ENCODE data around the gene UNC13A.
"Not testable (repeated sequence)": the region's sequence is repeated elsewhere in the genome, so short reads cannot be mapped to it uniquely, and the experiment has no call there.

UNC13A gene

DNA sequence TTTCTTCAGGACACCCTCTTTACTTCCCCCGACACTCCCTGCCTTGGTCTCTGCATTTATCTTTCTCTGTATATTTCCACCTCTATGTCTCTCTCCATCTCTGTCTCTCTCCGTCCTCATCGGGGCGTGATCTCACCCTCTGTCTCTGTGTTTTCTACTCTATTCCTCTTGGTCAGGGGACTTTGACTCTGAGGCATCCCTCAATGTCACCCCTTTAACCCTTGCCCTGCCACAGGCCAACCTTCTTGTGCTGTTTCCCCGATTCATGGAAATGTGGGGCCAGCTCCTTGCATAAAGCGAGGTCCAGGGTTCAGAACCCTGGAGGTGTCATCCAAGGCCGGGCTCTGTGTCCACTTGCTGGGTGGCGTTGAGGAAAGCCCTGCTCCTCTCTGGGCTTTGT, 85.9 kb downstream of the UNC13A start:
- H3K4me3 ChIP-seq (ENCODE audit: low read depth, low read length): no peak overlapping the region
- TF ChIP-seq, protein P1, sequence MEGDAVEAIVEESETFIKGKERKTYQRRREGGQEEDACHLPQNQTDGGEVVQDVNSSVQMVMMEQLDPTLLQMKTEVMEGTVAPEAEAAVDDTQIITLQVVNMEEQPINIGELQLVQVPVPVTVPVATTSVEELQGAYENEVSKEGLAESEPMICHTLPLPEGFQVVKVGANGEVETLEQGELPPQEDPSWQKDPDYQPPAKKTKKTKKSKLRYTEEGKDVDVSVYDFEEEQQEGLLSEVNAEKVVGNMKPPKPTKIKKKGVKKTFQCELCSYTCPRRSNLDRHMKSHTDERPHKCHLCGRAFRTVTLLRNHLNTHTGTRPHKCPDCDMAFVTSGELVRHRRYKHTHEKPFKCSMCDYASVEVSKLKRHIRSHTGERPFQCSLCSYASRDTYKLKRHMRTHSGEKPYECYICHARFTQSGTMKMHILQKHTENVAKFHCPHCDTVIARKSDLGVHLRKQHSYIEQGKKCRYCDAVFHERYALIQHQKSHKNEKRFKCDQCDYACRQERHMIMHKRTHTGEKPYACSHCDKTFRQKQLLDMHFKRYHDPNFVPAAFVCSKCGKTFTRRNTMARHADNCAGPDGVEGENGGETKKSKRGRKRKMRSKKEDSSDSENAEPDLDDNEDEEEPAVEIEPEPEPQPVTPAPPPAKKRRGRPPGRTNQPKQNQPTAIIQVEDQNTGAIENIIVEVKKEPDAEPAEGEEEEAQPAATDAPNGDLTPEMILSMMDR (IDR thresholded peaks at IDR 0.05; ENCODE audit: low read depth, low read length): no peak

DNA sequence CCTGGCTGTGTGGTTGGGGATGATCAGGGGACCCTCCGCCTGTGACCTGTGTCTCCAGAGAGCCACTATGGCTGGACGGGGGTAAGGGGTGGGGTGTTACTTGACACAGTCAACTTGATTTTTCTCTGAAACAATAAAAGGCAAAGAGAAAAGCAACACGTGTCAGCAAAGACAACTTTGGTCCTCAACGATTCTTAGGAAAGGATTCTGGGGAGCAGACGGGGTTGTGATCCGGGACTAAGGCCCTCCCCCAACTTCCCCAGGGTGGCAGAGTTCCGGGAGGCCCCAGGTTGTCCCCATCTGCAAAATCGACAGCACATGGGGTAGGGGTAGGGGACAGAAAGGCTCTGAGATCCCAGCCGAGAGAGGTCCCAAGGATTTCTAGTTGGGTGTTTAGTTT, 86.5 kb downstream of the UNC13A start:
- no peak overlapping the region for H3K4me3 ChIP-seq (ENCODE audit: low read depth, low read length)
- TF ChIP-seq, protein P1 (IDR thresholded peaks at IDR 0.05; ENCODE audit: low read depth, low read length): no peak

DNA sequence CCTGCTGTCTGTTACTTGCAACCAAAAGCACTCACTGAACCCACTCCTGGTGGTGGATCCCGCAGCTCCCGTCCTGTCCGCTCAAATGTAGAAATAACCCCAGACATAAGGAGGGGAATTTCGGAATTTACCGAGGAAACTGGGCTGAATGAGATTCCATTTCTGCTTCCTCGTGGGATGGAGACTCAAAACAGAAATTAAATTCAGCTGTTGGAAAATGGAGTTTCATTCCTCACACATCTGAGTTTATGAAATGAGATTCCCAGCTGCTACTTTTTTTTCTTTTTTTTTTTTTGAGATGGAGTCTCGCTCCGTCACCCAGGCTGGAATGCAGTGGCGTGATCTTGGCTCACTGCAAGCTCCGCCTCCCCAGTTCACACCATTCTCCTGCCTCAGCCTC, 88.4 kb downstream of the UNC13A start:
- TF ChIP-seq, protein P1 (IDR thresholded peaks at IDR 0.05; ENCODE audit: low read depth, low read length): no peak
- H3K4me3 ChIP-seq (ENCODE audit: low read depth, low read length): no peak overlapping the region

DNA sequence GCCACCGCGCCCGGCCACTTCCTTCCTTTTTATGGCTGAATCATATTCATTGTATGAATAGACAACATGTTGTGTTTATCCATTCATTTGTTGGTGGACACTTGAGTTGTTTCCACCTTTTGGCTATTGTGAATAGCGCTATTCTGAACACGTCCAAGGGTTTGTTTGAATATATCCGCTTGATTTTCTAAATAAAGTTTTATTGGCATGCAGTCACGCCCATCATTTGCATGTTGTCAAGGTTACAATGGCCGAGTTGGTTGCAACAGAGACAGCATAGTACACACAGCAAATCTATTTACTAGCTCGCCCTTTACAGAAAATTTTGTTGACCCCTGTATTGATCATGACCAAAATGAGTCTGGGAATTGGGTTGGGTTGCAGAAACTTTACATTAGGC, 89.2 kb downstream of the UNC13A start:
- TF ChIP-seq, protein P1 (IDR thresholded peaks at IDR 0.05; ENCODE audit: low read depth, low read length): no peak
- no peak overlapping the region for H3K4me3 ChIP-seq (ENCODE audit: low read depth, low read length)

DNA sequence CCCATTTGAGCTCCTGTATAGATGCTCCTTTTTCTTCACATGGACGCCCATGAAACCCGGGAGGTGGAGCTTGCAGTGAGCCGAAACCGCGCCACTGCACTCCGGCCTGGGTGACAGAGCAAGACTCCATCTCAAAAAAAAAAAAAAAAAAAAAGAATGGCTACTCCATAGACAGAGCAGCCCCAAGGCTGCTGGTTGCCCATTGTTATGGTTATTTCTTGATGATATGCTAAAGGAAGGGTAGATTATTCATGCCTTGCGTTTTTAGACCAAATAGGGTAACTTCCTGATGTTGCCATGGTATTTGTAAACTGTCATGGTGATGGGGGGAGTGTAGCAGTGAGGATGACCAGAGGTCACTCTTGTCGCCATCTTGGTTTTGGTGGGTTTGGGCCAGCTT, 90.1 kb downstream of the UNC13A start:
- H3K4me3 ChIP-seq (ENCODE audit: low read depth, low read length): not testable (repeated sequence)

DNA sequence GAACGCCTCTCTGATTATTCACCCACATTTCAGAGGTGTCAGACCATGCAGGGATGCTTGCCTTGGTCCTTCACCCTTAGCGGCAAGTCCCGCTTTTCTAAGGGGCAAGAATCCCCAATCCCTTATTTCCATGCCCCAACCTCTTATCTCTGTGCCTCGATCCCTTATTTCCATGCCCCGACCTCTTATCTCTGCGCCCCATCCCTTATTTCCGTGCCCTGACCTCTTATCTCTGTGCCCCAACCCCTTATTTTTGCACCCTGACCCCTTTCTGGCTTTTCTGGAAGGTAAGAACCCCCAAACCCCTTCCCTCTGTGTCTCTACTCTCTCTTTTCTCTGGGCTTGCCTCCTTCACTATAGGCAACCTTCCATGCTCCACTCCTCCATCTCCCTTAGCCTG, 93.9 kb downstream of the UNC13A start:
- not testable (repeated sequence) for H3K4me3 ChIP-seq (ENCODE audit: low read depth, low read length)

DNA sequence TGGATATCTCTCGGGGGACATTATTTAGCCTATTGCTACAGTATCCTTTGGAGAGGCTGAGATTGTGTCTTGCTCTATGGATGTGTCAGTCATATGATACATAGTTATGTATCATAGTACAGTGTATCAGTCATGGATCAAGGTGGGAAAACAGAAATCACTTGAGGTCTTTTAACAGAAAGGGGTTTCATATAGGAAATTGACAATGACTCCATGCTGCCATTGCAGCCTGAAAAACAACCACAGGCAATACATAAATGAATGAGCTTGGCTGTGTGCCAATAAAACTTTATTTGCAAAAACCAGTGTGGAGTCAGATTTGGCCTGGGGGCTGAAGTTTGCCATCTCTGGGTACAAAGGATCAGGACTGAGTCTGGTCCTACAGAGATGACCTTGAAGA, 97.3 kb downstream of the UNC13A start:
- no peak overlapping the region for H3K4me3 ChIP-seq (ENCODE audit: low read depth, low read length)
- TF ChIP-seq, protein P1 (IDR thresholded peaks at IDR 0.05; ENCODE audit: low read depth, low read length): no peak

DNA sequence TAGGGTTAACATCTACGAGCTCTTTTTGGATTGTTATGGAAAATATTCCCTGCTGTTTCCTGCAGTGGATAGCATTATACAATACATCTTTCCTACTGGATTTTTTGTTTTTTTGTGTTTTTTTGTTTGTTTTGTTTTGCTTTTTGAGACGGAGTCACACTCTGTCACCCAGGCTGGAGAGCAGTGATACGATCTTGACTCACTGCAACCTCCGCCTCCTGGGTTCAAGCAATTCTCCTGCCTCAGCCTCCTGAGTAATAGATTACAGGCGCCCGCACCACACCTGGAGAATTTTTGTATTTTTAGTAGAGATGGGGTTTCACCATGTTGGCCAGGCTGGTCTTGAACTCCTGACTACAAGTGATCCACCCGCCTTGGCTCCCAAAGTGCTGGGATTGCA, 102.8 kb downstream of the UNC13A start:
- not testable (repeated sequence) for H3K4me3 ChIP-seq (ENCODE audit: low read depth, low read length)

DNA sequence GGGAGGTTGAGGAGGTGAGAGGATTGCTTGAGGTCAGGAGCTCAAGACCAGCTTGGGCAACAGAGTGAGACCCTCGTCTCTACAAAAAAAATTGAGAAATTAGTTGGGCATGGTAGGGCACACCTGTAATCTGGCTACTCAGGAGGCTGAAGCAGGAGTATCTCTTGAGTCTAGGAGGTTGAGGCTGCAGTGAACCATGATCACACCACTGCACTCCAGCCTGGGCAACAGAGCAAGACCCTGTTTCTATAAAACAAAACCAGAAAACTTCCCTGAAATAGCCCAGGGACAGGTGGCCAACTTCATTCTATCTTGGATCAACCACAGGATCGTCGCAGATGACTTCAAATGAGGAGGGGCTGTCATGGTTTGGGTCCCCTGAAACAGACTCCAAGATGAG, 104.0 kb downstream of the UNC13A start:
- H3K4me3 ChIP-seq (ENCODE audit: low read depth, low read length): no peak overlapping the region
- TF ChIP-seq, protein P1 (IDR thresholded peaks at IDR 0.05; ENCODE audit: low read depth, low read length): no peak

All from WI38 (cell line).